A673 (cell line): Measurements from ENCODE around the gene EFL1. TPM values are rescaled to one million over a fixed set of nuclear protein-coding genes. Genes with fewer than 3 reads are reported as not detected.

ENCODE experiments used
- BruUV-seq: library from RNA; stranded (reverse); fragments of 400-500 nt; replicated peaks from 2 replicates; lab custom pipeline; 2021; lab: Mats Ljungman, UMichigan
- CTCF ChIA-PET: fragments of 300-600 bp; sonication (Branson Sonifier 250); formaldehyde crosslinking; loops from one replicate; lab custom pipeline; 2022; ENCODE audit warnings: antibody characterized with exemption; lab: Charles Lee
- POLR2A ChIA-PET: fragments of 300-600 bp; sonication (Branson Sonifier 250); formaldehyde crosslinking; loops from one replicate; lab custom pipeline; 2022; ENCODE audit warnings: antibody characterized with exemption; ENCODE audit not compliant: low non-redundant PET; lab: Charles Lee
- DNase-seq: peaks from one replicate; pipeline ENCODE4 v3.0.0-alpha.2; 2015; ENCODE audit warnings: low spot score
- H3K27ac ChIP-seq: fragments of 200-600 bp; sonication (generic); 2 replicates; pipeline ENCODE4 v1.5.1; 2016; ENCODE audit warnings: mixed run types, low read depth, mild to moderate bottlenecking, mixed read lengths, antibody characterized with exemption, low read length; ENCODE audit not compliant: poor library complexity, severe bottlenecking
- H3K27me3 ChIP-seq: fragments of 200-600 bp; sonication (generic); replicated peaks from 2 replicates; pipeline ENCODE4 v1.6.1; 2017; ENCODE audit warnings: mixed run types, low read depth, mild to moderate bottlenecking, mixed read lengths, antibody characterized with exemption, low read length; ENCODE audit not compliant: insufficient read depth, poor library complexity
- H3K36me3 ChIP-seq: fragments of 200-600 bp; sonication (generic); 2 replicates; pipeline ENCODE4 v1.6.1; 2016; ENCODE audit warnings: mixed run types, mild to moderate bottlenecking, mixed read lengths, antibody characterized with exemption, low read length; ENCODE audit not compliant: insufficient read depth, poor library complexity, severe bottlenecking
- H3K4me1 ChIP-seq: fragments of 200-600 bp; sonication (generic); 2 replicates; pipeline ENCODE4 v1.6.1; 2017; ENCODE audit warnings: mixed run types, mild to moderate bottlenecking, mixed read lengths, antibody characterized with exemption, low read length; ENCODE audit not compliant: insufficient read depth, poor library complexity, severe bottlenecking
- H3K4me3 ChIP-seq: fragments of 200-600 bp; sonication (generic); 2 replicates; pipeline ENCODE4 v1.5.1; 2016; ENCODE audit warnings: low read depth, mixed run types, mild to moderate bottlenecking, mixed read lengths, low read length; ENCODE audit not compliant: poor library complexity, severe bottlenecking
- H3K9me3 ChIP-seq: fragments of 200-600 bp; sonication (generic); 2 replicates; pipeline ENCODE4 v1.6.1; 2016; ENCODE audit warnings: mixed run types, low read depth, mild to moderate bottlenecking, mixed read lengths, antibody characterized with exemption, low read length; ENCODE audit not compliant: poor library complexity, severe bottlenecking
- CTCF ChIP-seq: fragments of 300-800, 200-600 bp; sonication (generic); conservative IDR thresholded peaks from 2 replicates; pipeline ENCODE4 v1.5.1; 2017; ENCODE audit warnings: low read depth, mild to moderate bottlenecking, antibody characterized with exemption, low read length, moderate library complexity, mixed read lengths
- EZH2 ChIP-seq: fragments of 200-600 bp; sonication (generic); IDR thresholded peaks from 2 replicates; pipeline ENCODE4 v1.6.1; 2017; ENCODE audit warnings: borderline replicate concordance, low read depth, mild to moderate bottlenecking, mixed read lengths, antibody characterized with exemption, low read length; ENCODE audit not compliant: poor library complexity, severe bottlenecking
- intact Hi-C: fragments of 100-400 bp; cut with micrococcal nuclease; formaldehyde crosslinking; loops from one replicate; pipeline ENCODE4 v1.10.0; 2022; ENCODE audit not compliant: unreplicated experiment
- total RNA-seq: library from RNA; stranded (reverse); gene quantifications from 2 replicates; pipeline ENCODE4 v1.2.3, GENCODE V29; 2021

Gene EFL1
- total RNA-seq, 1 experiment from 2014 or later = 26.1 TPM

- H3K4me1 ChIP-seq = no peaks in the 10 kb centered on the region
- ChIA-PET POLR2A (no interaction called here), CTCF (no interaction called here)
- no peaks in the 10 kb centered on the region for H3K9me3 ChIP-seq
- no peak overlapping the region for H3K4me3 ChIP-seq
- intact Hi-C loops = no loop called here
- no peak overlapping the region for H3K27ac ChIP-seq
- no peaks in the 10 kb centered on the region for H3K36me3 ChIP-seq
- DNase-seq = no peak
- no peaks in the 10 kb centered on the region for H3K27me3 ChIP-seq
- no TSS peak for BruUV-seq
- TF ChIP-seq CTCF (no peak), EZH2 (no peak)
These were observed 134.0 kb downstream of the EFL1 start for GRCh38 chr15:82128401-82129148.

- no peak overlapping the region for H3K4me3 ChIP-seq
- ChIA-PET CTCF (no interaction called here), POLR2A (no interaction called here)
- TF ChIP-seq CTCF (no peak), EZH2 (no peak)
- no peaks in the 10 kb centered on the region for H3K27me3 ChIP-seq
- no TSS peak for BruUV-seq
- H3K9me3 ChIP-seq = no peaks in the 10 kb centered on the region
- intact Hi-C loops = no loop called here
- no peaks in the 10 kb centered on the region for H3K4me1 ChIP-seq
- no peak overlapping the region for H3K27ac ChIP-seq
- no peaks in the 10 kb centered on the region for H3K36me3 ChIP-seq
- DNase-seq = no peak
These were observed 135.0 kb downstream of the EFL1 start for GRCh38 chr15:82127581-82127980.

- CTCF ChIA-PET = no interaction called here
- no peaks in the 10 kb centered on the region for H3K27me3 ChIP-seq
- no peak for DNase-seq
- BruUV-seq = no TSS peak
- no peak overlapping the region for H3K27ac ChIP-seq
- H3K9me3 ChIP-seq = no peaks in the 10 kb centered on the region
- H3K4me3 ChIP-seq = no peak overlapping the region
- POLR2A ChIA-PET = no interaction called here
- no peak for TF ChIP-seq EZH2
- no peak for TF ChIP-seq CTCF
- H3K4me1 ChIP-seq = no peaks in the 10 kb centered on the region
- H3K36me3 ChIP-seq = no peaks in the 10 kb centered on the region
- intact Hi-C loops = no loop called here
These were observed 136.2 kb downstream of the EFL1 start for GRCh38 chr15:82126346-82126745.
